UCSD-AML1 (cell line): ENCODE data around the gene DENND2C.

Source experiments
- DNase-seq: peaks from one replicate; lab custom pipeline; 2025; ENCODE audit not compliant: unreplicated experiment; lab: John Stamatoyannopoulos, UW

Gene DENND2C

GRCh38 chr1:114688526-114688925 lies 18.7 kb upstream of the DENND2C start:
- DNase-seq, result no peak

DNA sequence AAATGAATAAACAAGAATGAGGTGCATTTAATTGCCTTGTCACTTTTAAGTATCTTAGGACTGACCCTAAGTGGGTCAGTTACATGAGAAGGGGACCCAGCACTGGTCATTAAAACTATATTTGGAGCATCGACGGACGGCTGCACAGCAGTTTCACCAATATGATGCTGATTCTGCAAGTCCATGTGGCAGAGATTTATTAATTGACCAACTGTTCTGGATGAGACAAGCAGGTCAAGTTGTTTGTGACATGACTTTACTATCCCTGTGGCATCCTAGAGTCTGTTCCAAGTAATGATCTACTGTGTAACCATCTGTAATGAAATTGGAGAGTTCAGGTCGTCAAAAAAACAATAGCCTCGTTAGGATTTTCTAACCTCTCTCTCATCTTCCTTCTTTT lies 16.0 kb upstream of the DENND2C start:
- DNase-seq, result no peak

DNA sequence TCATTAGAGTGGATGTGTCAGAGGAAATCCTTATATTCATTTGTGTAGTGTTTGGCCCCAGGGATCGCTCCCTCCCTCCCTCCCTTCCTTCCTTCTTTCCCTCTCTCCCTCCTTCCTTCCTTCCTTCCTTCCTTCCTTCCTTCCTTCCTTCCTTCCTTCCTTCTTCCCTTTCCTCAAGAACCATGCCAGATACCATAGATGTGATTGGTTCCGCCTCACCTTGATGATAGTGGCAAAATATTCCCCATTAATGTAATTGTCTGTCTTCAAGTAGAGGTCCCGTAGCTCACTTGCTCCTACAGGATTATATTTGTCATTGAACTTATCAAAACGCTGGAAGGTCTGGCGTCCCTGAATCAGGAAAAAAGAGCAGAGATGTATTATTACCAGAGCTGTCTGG lies 7.8 kb upstream of the DENND2C start:
- no peak for DNase-seq

GRCh38 chr1:114676115-114676514 lies 6.3 kb upstream of the DENND2C start:
- DNase-seq, result no peak

DNA sequence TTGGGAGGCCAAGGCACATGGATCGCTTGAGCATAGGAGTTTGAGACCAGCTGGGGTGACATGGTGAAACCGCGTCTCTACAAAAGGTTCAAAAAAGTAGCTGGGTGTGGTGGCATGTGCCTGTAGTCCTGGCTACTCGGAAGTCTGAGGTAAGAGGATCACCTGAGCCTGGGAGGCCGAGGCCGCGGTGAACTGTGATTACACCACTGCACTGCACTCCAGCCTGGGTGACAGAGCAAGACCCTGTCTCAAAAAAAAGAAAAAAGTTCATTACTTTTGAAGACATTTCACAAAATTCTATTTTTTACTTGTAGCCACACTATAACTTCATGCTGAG lies 2.1 kb upstream of the DENND2C start:
- no peak for DNase-seq

GRCh38 chr1:114671011-114671938 lies 1.4 kb upstream of the DENND2C start:
- DNase-seq, result no peak

DNA sequence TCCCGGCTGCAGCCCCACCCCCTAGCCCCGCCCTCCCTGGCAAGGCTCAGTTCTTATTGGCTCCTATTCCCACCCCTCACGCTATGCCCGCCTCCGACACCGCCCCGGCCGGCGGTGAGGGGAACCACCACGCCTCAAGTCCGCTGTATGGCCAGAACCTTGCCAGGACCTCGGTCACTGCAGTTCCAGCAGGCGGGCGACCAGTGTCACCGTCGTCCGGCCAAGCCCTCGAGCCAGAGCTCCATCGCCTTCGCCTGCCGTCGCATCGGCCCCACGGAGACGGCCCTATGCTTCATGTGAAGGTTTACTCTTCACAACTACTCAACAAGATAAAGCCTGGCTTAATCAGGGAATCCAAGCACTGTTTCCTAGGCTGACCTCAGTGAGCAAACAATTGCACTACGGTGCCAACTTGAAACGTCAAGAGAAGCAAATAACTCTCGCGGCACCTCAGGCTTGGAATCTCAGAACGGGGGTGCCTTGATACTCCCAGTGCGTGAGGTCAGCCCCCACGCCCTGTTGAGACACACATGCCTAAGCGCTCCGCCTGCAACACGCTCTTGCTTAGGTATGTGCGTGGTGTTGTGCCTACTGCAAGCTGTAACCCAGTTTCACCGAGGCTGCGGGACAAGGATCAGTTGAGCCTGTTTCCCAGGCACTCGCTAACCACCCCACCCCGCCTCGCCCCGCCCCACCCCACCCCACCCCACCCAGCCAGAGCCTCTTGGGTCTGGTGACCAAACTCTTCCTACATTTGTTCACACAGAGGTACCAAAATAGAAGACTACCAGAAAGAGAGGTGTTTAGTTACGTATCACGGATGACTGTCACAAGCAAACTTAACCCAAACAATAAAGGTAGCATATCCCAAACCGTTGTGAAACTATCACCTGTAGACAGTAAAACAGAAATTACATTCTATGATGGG lies 498 bp upstream of the DENND2C start:
- peak; percentile 80 for DNase-seq

GRCh38 chr1:114668784-114669561 lies 876 bp downstream of the DENND2C start:
- no peak for DNase-seq

DNA sequence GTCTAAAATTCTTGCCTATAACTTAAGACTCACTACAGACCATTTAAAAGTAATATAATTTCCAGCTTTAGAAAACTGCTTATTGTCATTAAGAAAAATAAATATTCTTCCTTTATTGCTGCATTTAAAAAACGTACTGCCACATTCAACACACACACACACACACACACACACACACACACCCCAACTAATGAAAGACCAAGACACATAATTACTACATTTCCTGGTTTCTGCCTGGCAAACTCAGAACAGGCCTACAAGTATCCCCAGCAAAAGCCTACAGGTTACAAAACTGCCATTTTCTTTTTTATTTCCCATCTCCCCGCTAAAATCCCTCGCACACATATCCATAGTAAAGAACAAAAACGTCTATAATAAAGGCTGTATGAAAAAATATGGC lies 1.5 kb downstream of the DENND2C start:
- DNase-seq, result no peak

GRCh38 chr1:114666954-114667353 lies 2.9 kb downstream of the DENND2C start:
- no peak for DNase-seq

GRCh38 chr1:114660238-114660637 lies 9.6 kb downstream of the DENND2C start:
- no peak for DNase-seq

DNA sequence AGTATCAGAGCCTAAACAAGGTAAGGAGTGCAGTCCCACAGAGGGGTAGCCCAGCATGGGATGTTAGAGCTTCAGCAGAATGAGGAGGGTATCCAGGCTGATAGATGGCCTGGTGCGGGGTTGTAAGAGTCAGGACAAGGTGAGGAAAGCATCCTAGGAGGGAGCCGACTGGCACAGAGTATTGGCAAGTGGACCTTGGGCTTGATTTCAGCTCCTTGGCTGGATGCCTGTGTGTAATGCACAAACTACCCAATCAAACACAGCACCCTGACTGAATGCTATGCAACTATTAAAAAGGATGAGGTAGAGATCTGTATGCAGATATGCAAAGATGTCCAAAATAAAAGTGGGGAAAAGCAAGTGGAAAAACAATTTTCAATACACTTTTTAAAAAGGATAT lies 18.0 kb downstream of the DENND2C start:
- DNase-seq, result no peak

DNA sequence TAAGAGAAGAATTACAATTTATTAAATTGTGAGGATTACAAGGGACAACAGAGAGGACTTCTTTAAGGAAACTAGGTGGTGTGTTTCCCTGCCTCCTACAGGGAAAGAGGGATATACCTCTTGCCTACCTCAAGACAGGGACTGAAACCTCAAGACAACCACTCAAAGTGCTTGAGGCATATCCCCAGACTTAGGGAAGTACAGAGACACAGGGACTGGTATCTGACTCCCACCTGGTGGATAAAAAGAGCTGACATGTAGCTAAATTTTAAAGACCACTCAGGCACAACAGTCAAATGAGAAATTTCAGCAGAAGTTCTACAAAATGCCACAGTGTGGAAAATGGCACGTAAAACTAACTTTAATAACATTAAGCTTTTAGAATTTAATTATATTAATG lies 21.3 kb downstream of the DENND2C start:
- DNase-seq, result no peak

DNA sequence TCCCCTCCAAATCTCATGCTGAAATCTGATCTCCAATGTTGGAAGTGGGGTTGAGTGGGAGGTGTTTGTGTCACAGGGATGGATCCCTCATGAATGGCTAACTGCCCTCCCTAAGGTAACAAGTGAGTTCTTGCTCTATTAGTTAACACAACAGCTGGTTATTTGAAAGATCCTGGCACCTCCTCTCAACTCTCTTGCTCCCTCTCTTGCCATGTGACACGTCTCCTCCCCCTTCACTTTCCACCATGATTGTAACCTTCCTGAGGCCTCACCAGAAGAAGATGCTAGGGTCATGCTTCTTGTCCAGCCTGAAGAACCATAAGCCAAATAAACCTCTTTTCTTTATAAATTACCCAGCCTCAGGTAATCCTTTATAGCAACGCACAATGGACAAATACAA lies 28.5 kb downstream of the DENND2C start:
- no peak for DNase-seq

- DNase-seq, result no peak
These were observed 30.9 kb downstream of the DENND2C start for GRCh38 chr1:114638910-114639309.

- DNase-seq, result no peak
These were observed 37.4 kb downstream of the DENND2C start for GRCh38 chr1:114632427-114632826.

DNA sequence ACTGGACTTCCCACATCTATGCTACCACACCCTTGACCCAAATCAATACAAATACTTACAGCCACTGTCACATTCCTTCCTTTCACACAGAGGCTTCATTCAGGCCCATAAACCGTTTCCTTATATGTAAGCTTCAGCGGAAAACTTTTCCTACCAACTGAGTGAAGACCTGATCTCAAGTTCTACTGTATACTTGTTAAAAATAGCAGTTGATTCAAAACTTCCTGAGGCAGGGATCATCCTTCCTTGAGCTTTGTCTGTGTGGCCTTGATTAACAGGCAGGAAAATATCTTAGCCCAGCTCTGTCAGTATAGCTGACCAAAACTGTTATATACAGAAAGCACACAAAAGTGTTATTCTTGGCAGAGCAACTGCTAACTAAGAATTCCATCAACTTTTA lies 42.7 kb downstream of the DENND2C start:
- no peak for DNase-seq

- DNase-seq, result no peak
These were observed 46.5 kb downstream of the DENND2C start for GRCh38 chr1:114623364-114623763.

GRCh38 chr1:114620419-114620818 lies 49.4 kb downstream of the DENND2C start:
- DNase-seq, result no peak

DNA sequence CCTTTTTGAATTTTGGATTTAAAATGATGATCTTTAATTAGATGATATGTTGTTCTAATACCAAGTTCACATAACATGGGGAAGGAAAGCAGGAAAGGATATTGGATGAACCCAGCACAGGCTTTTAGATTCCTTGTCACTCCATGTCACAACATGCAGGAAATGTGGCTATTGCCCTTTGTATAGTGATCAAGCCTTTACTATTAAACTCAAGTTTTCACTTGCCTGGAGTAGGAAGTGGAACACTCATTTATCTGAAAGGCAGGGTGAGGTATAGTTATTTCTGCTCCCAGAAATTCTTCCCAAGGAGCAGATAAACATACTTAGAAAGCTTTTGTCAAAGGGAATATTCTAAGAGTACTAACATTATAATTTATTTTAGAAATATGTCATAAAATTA lies 51.2 kb downstream of the DENND2C start:
- no peak for DNase-seq

- DNase-seq, result no peak
These were observed 59.2 kb downstream of the DENND2C start for GRCh38 chr1:114610546-114611245.
